ENCODE data around the gene TMEM164. TPM values are rescaled to one million over a fixed set of nuclear protein-coding genes. Genes with fewer than 3 reads are reported as not detected.

The TMEM164 gene
- total and polyA plus RNA-seq, 10 of the 15 experiments (the other 5 are each of a cell fraction or from before 2014, with no cell fraction given): 0.61 to 18.3 (median 7.0) TPM

- in situ Hi-C loops (cut with MboI) (no loop called here), intact Hi-C loops (cut with micrococcal nuclease; ENCODE audit: unreplicated experiment) (no loop called here)
- no peaks in the 10 kb centered on the region for H3K9me3 ChIP-seq (replicated peaks; ENCODE audit: control insufficient read depth, insufficient read depth, low read length)
- H3K27me3 ChIP-seq (replicated peaks in 1 of 2; ENCODE audit: control insufficient read depth in 2 of 2, insufficient read depth in 2 of 2, low read length in 1 of 2): no peaks in the 10 kb centered on the region
- CTCF ChIA-PET: interaction anchor here (1.2 kb wide), 1 partner anchor 94 kb away, joined by 3 read pairs; no protein-coding TSS in a partner anchor
- H3K9ac ChIP-seq (ENCODE audit: control insufficient read depth, insufficient read depth, low read length): no peak overlapping the region
- ATAC-seq: no peak
- no peak overlapping the region for H3K4me3 ChIP-seq
- H3K36me3 ChIP-seq (ENCODE audit: control insufficient read depth in 2 of 2, insufficient read depth in 2 of 2, low read length in 1 of 2): no peaks in the 10 kb centered on the region
- POLR2A ChIA-PET: no interaction called here
- RAD21 ChIA-PET (ENCODE audit: unreplicated experiment): no interaction called here
- no peak for DNase-seq (ENCODE audit: low read depth, low spot score)
- no peak overlapping the region for H2AFZ ChIP-seq (ENCODE audit: control insufficient read depth, low read depth, low read length)
- no peaks in the 10 kb centered on the region for H4K20me1 ChIP-seq (ENCODE audit: control insufficient read depth, insufficient read depth)
- H3K4me2 ChIP-seq (ENCODE audit: control insufficient read depth, insufficient read depth): no peak overlapping the region
- SMC1A ChIA-PET (ENCODE audit: uncharacterized antibody, unreplicated experiment): interaction anchor here (0.6 to 1.4 kb wide), 2 partner anchors 10 to 156 kb away, joined by 3 read pairs; no protein-coding TSS in a partner anchor
- no peaks in the 10 kb centered on the region for H3K4me1 ChIP-seq (ENCODE audit: control insufficient read depth, insufficient read depth, low read length)
- no peak for FAIRE-seq
- WGBS (ENCODE audit: insufficient coverage, insufficient replicate concordance, low lambda C conversion rate, missing lambda C conversion rate): 50% methylated on average over 1 of the region's 1 CpG
- no peaks in the 10 kb centered on the region for H3K79me2 ChIP-seq (ENCODE audit: control insufficient read depth, insufficient read depth, low read length)
- no peak overlapping the region for H3K27ac ChIP-seq (ENCODE audit: control insufficient read depth, insufficient read depth)
- TF ChIP-seq PAX5 (IDR thresholded peaks at IDR 0.05; ENCODE audit: borderline replicate concordance, low read depth, low read length) (no peak), CBX5 (IDR thresholded peaks at IDR 0.05; ENCODE audit: low read depth) (no peak), TARDBP (IDR thresholded peaks at IDR 0.05; ENCODE audit: borderline replicate concordance) (no peak), SIX5 (IDR thresholded peaks at IDR 0.05; ENCODE audit: low read depth, low read length, severe bottlenecking) (no peak), MTA2 (IDR thresholded peaks at IDR 0.05; ENCODE audit: low read depth) (no peak), BMI1 (IDR thresholded peaks at IDR 0.05; ENCODE audit: borderline replicate concordance) (no peak), RAD21 (IDR thresholded peaks at IDR 0.05; ENCODE audit: insufficient read depth, low read depth, low read length) (no peak), CBX3 (IDR thresholded peaks at IDR 0.05; ENCODE audit: borderline replicate concordance, low read depth) (no peak)
- BruUV-seq (replicated peaks): no TSS peak
Measured at GRCh38 chrX:110214684-110215083, 211.8 kb downstream of the TMEM164 start.

GRCh38 chrX:110215411-110215810 is 212.5 kb downstream of the TMEM164 start:
- RAD21 ChIA-PET (ENCODE audit: unreplicated experiment): no interaction called here
- Histone ChIP-seq H3K36me3 (ENCODE audit: control insufficient read depth in 2 of 2, insufficient read depth in 2 of 2, low read length in 1 of 2) (no peaks in the 10 kb centered on the region), H3K9ac (ENCODE audit: control insufficient read depth, insufficient read depth, low read length) (no peak overlapping the region), H3K27me3 (replicated peaks in 1 of 2; ENCODE audit: control insufficient read depth in 2 of 2, insufficient read depth in 2 of 2, low read length in 1 of 2) (no peaks in the 10 kb centered on the region), H3K79me2 (ENCODE audit: control insufficient read depth, insufficient read depth, low read length) (no peaks in the 10 kb centered on the region), H3K27ac (ENCODE audit: control insufficient read depth, insufficient read depth) (no peak overlapping the region), H3K4me1 (ENCODE audit: control insufficient read depth, insufficient read depth, low read length) (no peaks in the 10 kb centered on the region), H2AFZ (ENCODE audit: control insufficient read depth, low read depth, low read length) (no peak overlapping the region), H3K9me3 (replicated peaks; ENCODE audit: control insufficient read depth, insufficient read depth, low read length) (no peaks in the 10 kb centered on the region), H3K4me3 (no peak overlapping the region), H4K20me1 (ENCODE audit: control insufficient read depth, insufficient read depth) (no peaks in the 10 kb centered on the region), H3K4me2 (ENCODE audit: control insufficient read depth, insufficient read depth) (no peak overlapping the region)
- in situ Hi-C loops (cut with MboI): no loop called here
- SMC1A ChIA-PET (ENCODE audit: uncharacterized antibody, unreplicated experiment): interaction anchor here (1.4 kb wide), 1 partner anchor 11 kb away, joined by 3 read pairs; no protein-coding TSS in a partner anchor
- FAIRE-seq: no peak
- intact Hi-C loops (cut with micrococcal nuclease; ENCODE audit: unreplicated experiment): no loop called here
- POLR2A ChIA-PET: no interaction called here
- DNase-seq (ENCODE audit: low read depth, low spot score): no peak
- no peak for ATAC-seq
- 58% methylated on average over 1 of the region's 1 CpG for WGBS (ENCODE audit: insufficient coverage, insufficient replicate concordance, low lambda C conversion rate, missing lambda C conversion rate)
- no TSS peak for BruUV-seq (replicated peaks)
- CTCF ChIA-PET: no interaction called here
- no peak for TF ChIP-seq ZBTB40 (IDR thresholded peaks at IDR 0.05; ENCODE audit: borderline replicate concordance)
- TF ChIP-seq SMAD5 (IDR thresholded peaks at IDR 0.05; ENCODE audit: low read depth): no peak
- TF ChIP-seq NR2C2 (IDR thresholded peaks at IDR 0.05; ENCODE audit: borderline replicate concordance, control insufficient read depth, insufficient read length, low read depth): no peak
- TF ChIP-seq ESRRA (IDR thresholded peaks at IDR 0.05; ENCODE audit: low read length): no peak
- no peak for TF ChIP-seq CBFB (IDR thresholded peaks at IDR 0.05; ENCODE audit: low read depth)
- TF ChIP-seq SIN3A (IDR thresholded peaks at IDR 0.05; ENCODE audit: low read depth, low read length): no peak
- no peak for TF ChIP-seq ZNF622 (IDR thresholded peaks at IDR 0.05)
- no peak for TF ChIP-seq IKZF2 (IDR thresholded peaks at IDR 0.05)

All from GM12878 (cell line).